HEK293 (cell line): Measurements from ENCODE around the gene HIF1AN.
A peak's percentile ranks its signal among the peaks of the same experiment; 100 is the strongest.

Experiments
- GLI2 ChIP-seq: fragments of 450-650 bp; formaldehyde crosslinking; IDR thresholded peaks from 2 replicates; pipeline ENCODE4; 2017; ENCODE audit warnings: missing biosample characterization, missing genetic modification characterization, low read depth, borderline replicate concordance
- GLIS2 ChIP-seq: fragments of 450-650 bp; formaldehyde crosslinking; IDR thresholded peaks from 2 replicates; pipeline ENCODE4 v1.5.1; 2016; ENCODE audit warnings: missing biosample characterization, missing genetic modification characterization
- KLF1 ChIP-seq: fragments of 450-650 bp; formaldehyde crosslinking; IDR thresholded peaks from 2 replicates; pipeline ENCODE4 v1.5.1; 2016; ENCODE audit warnings: missing biosample characterization, missing genetic modification characterization
- KLF17 ChIP-seq: fragments of 450-650 bp; formaldehyde crosslinking; IDR thresholded peaks from 2 replicates; pipeline ENCODE4 v1.5.1; 2016; ENCODE audit warnings: missing biosample characterization, missing genetic modification characterization
- KLF9 ChIP-seq: fragments of 450-650 bp; formaldehyde crosslinking; IDR thresholded peaks from 2 replicates; pipeline ENCODE4 v1.5.1; 2016; ENCODE audit warnings: missing biosample characterization, missing genetic modification characterization, low read depth
- MYNN ChIP-seq: fragments of 450-650 bp; formaldehyde crosslinking; IDR thresholded peaks from 2 replicates; pipeline ENCODE4 v1.5.1; 2016; ENCODE audit warnings: missing biosample characterization, missing genetic modification characterization, borderline replicate concordance
- OSR2 ChIP-seq: fragments of 450-650 bp; formaldehyde crosslinking; IDR thresholded peaks from 2 replicates; pipeline ENCODE4 v1.5.1; 2016; ENCODE audit warnings: missing biosample characterization, missing genetic modification characterization
- PATZ1 ChIP-seq: fragments of 450-650 bp; formaldehyde crosslinking; IDR thresholded peaks from 2 replicates; pipeline ENCODE4 v1.5.1; 2016; ENCODE audit warnings: missing biosample characterization, missing genetic modification characterization
- REST ChIP-seq: fragments of 450-650 bp; formaldehyde crosslinking; IDR thresholded peaks from 2 replicates; pipeline ENCODE4 v1.5.1; 2016; ENCODE audit warnings: missing biosample characterization, missing genetic modification characterization
- SCRT2 ChIP-seq: fragments of 450-650 bp; formaldehyde crosslinking; IDR thresholded peaks from 2 replicates; pipeline ENCODE4 v1.5.1; 2016; ENCODE audit warnings: missing biosample characterization, missing genetic modification characterization
- ZBTB20 ChIP-seq: fragments of 450-650 bp; formaldehyde crosslinking; IDR thresholded peaks from 2 replicates; pipeline ENCODE4 v1.5.1; 2016; ENCODE audit warnings: missing biosample characterization, missing genetic modification characterization
- ZBTB7A ChIP-seq: fragments of 450-650 bp; formaldehyde crosslinking; IDR thresholded peaks from 2 replicates; pipeline ENCODE4 v1.5.1; 2016; ENCODE audit warnings: low read depth, missing biosample characterization, missing genetic modification characterization
- ZFP69B ChIP-seq: fragments of 450-650 bp; formaldehyde crosslinking; IDR thresholded peaks from 2 replicates; pipeline ENCODE4 v1.5.1; 2016; ENCODE audit warnings: missing biosample characterization, missing genetic modification characterization
- ZNF214 ChIP-seq: fragments of 450-650 bp; formaldehyde crosslinking; IDR thresholded peaks from 2 replicates; pipeline ENCODE4 v1.5.1; 2017; ENCODE audit warnings: missing biosample characterization, mild to moderate bottlenecking, missing genetic modification characterization, borderline replicate concordance
- ZNF404 ChIP-seq: fragments of 450-650 bp; formaldehyde crosslinking; IDR thresholded peaks from 2 replicates; pipeline ENCODE4 v1.5.1; 2017; ENCODE audit warnings: missing biosample characterization, missing genetic modification characterization
- ZNF449 ChIP-seq: fragments of 450-650 bp; formaldehyde crosslinking; IDR thresholded peaks from 2 replicates; pipeline ENCODE4 v1.5.1; 2017; ENCODE audit warnings: missing biosample characterization, mild to moderate bottlenecking, missing genetic modification characterization, moderate library complexity
- ZNF548 ChIP-seq: fragments of 450-650 bp; formaldehyde crosslinking; IDR thresholded peaks from 2 replicates; pipeline ENCODE4 v1.5.1; 2016; ENCODE audit warnings: missing biosample characterization, missing genetic modification characterization
- ZNF571 ChIP-seq: fragments of 450-650 bp; formaldehyde crosslinking; IDR thresholded peaks from 2 replicates; pipeline ENCODE4 v1.5.0; 2017; ENCODE audit warnings: missing biosample characterization, missing genetic modification characterization
- ZNF585B ChIP-seq: fragments of 450-650 bp; formaldehyde crosslinking; IDR thresholded peaks from 2 replicates; pipeline ENCODE4 v1.5.1; 2016; ENCODE audit warnings: missing biosample characterization, missing genetic modification characterization
- ZNF645 ChIP-seq: fragments of 450-650 bp; formaldehyde crosslinking; IDR thresholded peaks from 2 replicates; pipeline ENCODE4; 2016; ENCODE audit warnings: missing biosample characterization, missing genetic modification characterization
- ZNF658 ChIP-seq: fragments of 450-650 bp; formaldehyde crosslinking; IDR thresholded peaks from 2 replicates; pipeline ENCODE4; 2016; ENCODE audit warnings: missing biosample characterization, missing genetic modification characterization
- ZNF670 ChIP-seq: fragments of 450-650 bp; formaldehyde crosslinking; IDR thresholded peaks from 2 replicates; pipeline ENCODE4 v1.5.1; 2016; ENCODE audit warnings: missing biosample characterization, missing genetic modification characterization, low read depth
- ZNF76 ChIP-seq: fragments of 450-650 bp; formaldehyde crosslinking; IDR thresholded peaks from 2 replicates; pipeline ENCODE4; 2016; ENCODE audit warnings: low read depth, missing biosample characterization, missing genetic modification characterization, borderline replicate concordance
- ZNF843 ChIP-seq: fragments of 450-650 bp; formaldehyde crosslinking; IDR thresholded peaks from 2 replicates; pipeline ENCODE4 v1.5.1; 2016; ENCODE audit warnings: missing biosample characterization, missing genetic modification characterization
- ZSCAN23 ChIP-seq: fragments of 450-650 bp; formaldehyde crosslinking; IDR thresholded peaks from 2 replicates; pipeline ENCODE4 v1.5.1; 2016; ENCODE audit warnings: missing biosample characterization, missing genetic modification characterization
- ZSCAN30 ChIP-seq: fragments of 450-650 bp; IDR thresholded peaks from 2 replicates; pipeline ENCODE4 v1.5.1; 2018; ENCODE audit warnings: missing biosample characterization, mild to moderate bottlenecking, missing genetic modification characterization, moderate library complexity
- ZXDB ChIP-seq: fragments of 450-650 bp; formaldehyde crosslinking; IDR thresholded peaks from 2 replicates; pipeline ENCODE4 v1.5.1; 2016; ENCODE audit warnings: missing biosample characterization, missing genetic modification characterization
- TF ChIP-seq, protein P1 (sequence below): IDR thresholded peaks from 2 replicates; pipeline ENCODE4 v1.6.1; 2011; ENCODE audit warnings: mild to moderate bottlenecking, low read depth, low read length, borderline replicate concordance

HIF1AN gene

DNA sequence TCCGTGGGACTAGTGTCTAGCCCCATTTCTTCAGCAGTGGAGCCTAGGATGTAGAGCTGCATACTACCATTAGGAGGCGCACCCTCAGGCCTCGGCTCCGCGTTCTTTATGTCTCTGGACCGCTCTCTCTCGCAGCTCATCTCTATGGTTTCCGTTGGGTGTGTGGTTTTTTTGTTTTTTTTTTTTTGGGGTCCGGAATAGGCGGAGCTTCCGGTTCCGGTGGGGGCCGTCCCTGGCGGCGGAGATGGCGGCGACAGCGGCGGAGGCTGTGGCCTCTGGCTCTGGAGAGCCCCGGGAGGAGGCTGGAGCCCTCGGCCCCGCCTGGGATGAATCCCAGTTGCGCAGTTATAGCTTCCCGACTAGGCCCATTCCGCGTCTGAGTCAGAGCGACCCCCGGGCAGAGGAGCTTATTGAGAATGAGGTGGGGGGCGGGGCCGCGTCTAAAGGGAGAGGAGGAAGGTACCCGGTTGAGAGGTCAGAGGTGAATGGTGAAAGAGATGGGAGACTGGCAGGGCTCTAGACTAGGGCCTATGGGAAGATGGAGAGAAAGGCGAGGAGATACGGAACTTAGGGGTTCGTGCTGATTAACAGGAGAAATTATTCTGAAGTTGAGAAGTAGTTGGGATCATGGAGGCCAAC, at the start of gene HIF1AN (continued):
- TF ChIP-seq PATZ1 (tag by site-specific recombination) (peak; percentile 99), MYNN (tag by site-specific recombination) (no peak), KLF1 (peak; percentile 59), REST (peak; percentile 57), ZNF670 (no peak), ZNF449 (tag by site-specific recombination) (no peak), ZXDB (tag by site-specific recombination) (peak; percentile 95), ZBTB20 (tag by site-specific recombination) (peak; percentile 60; the same call in 1 of the 2 replicates), ZNF548 (tag by site-specific recombination) (no peak), KLF9 (tag by site-specific recombination) (peak; percentile 94), ZSCAN30 (0 out of 2 replicates have a peak, but pooled peaks have one; percentile 16), OSR2 (no peak), SCRT2 (tag by site-specific recombination) (no peak), ZFP69B (tag by site-specific recombination) (no peak; the same call in 1 of the 2 replicates), ZNF214 (no peak), ZBTB7A (peak; percentile 74; the same call in 1 of the 2 replicates), ZNF404 (tag by site-specific recombination) (no peak), ZNF76 (peak; percentile 86), ZNF585B (no peak), ZNF843 (tag by site-specific recombination) (peak; percentile 62; the same call in 1 of the 2 replicates), ZNF645 (tag by site-specific recombination) (no peak), ZSCAN23 (tag by site-specific recombination) (no peak), KLF17 (tag by site-specific recombination) (peak; percentile 18; the same call in 1 of the 2 replicates), GLI2 (no peak), GLIS2 (tag by site-specific recombination) (peak; percentile 89), ZNF658 (no peak), ZNF571 (tag by site-specific recombination) (no peak)
- TF ChIP-seq, protein P1, sequence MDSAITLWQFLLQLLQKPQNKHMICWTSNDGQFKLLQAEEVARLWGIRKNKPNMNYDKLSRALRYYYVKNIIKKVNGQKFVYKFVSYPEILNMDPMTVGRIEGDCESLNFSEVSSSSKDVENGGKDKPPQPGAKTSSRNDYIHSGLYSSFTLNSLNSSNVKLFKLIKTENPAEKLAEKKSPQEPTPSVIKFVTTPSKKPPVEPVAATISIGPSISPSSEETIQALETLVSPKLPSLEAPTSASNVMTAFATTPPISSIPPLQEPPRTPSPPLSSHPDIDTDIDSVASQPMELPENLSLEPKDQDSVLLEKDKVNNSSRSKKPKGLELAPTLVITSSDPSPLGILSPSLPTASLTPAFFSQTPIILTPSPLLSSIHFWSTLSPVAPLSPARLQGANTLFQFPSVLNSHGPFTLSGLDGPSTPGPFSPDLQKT: peak; percentile 32; the same call in 1 of the 2 replicates
